Activated gamma-delta T cell treated with Interleukin-2 at 50 U/mL for 16 hours (primary cell): ENCODE data around the gene FLRT2.

Source experiments
- DNase-seq: peaks from one replicate; pipeline ENCODE4 v3.0.0-alpha.2; 2020

The FLRT2 gene

GRCh38 chr14:85601246-85601645, 71.3 kb downstream of the FLRT2 start:
- no peak for DNase-seq

GRCh38 chr14:85601690-85602089, 71.7 kb downstream of the FLRT2 start:
- DNase-seq, result no peak

GRCh38 chr14:85602345-85602744, 72.4 kb downstream of the FLRT2 start:
- no peak for DNase-seq

- DNase-seq, result no peak
Measured at GRCh38 chr14:85604021-85604420, 74.1 kb downstream of the FLRT2 start.

- DNase-seq, result no peak
Measured at GRCh38 chr14:85604714-85605113, 74.8 kb downstream of the FLRT2 start.

- no peak for DNase-seq
Measured at GRCh38 chr14:85607651-85608081, 77.7 kb downstream of the FLRT2 start.

GRCh38 chr14:85613496-85613895, 83.6 kb downstream of the FLRT2 start:
- no peak for DNase-seq

GRCh38 chr14:85616386-85616885, 86.5 kb downstream of the FLRT2 start:
- no peak for DNase-seq

- no peak for DNase-seq
Measured at GRCh38 chr14:85616886-85617285, 86.9 kb downstream of the FLRT2 start.

GRCh38 chr14:85617791-85618190, 87.8 kb downstream of the FLRT2 start:
- no peak for DNase-seq

GRCh38 chr14:85618390-85618789, 88.4 kb downstream of the FLRT2 start:
- no peak for DNase-seq

- no peak for DNase-seq
Measured at GRCh38 chr14:85618978-85619377, 89.0 kb downstream of the FLRT2 start.

GRCh38 chr14:85619851-85620250, 89.9 kb downstream of the FLRT2 start:
- DNase-seq, result no peak

- DNase-seq, result no peak
Measured at GRCh38 chr14:85620947-85621346, 91.0 kb downstream of the FLRT2 start.

- DNase-seq, result no peak
Measured at GRCh38 chr14:85622106-85622505, 92.2 kb downstream of the FLRT2 start.

- DNase-seq, result no peak
Measured at GRCh38 chr14:85622986-85623685, 93.2 kb downstream of the FLRT2 start.

GRCh38 chr14:85625925-85626585, 96.1 kb downstream of the FLRT2 start:
- DNase-seq, result no peak

GRCh38 chr14:85634205-85634604, 104.3 kb downstream of the FLRT2 start:
- DNase-seq, result no peak

- no peak for DNase-seq
Measured at GRCh38 chr14:85644211-85644610, 114.3 kb downstream of the FLRT2 start.

GRCh38 chr14:85653029-85653428, 123.1 kb downstream of the FLRT2 start:
- no peak for DNase-seq

- DNase-seq, result no peak
Measured at GRCh38 chr14:85660243-85660922, 130.4 kb downstream of the FLRT2 start.

GRCh38 chr14:85662096-85662495, 132.2 kb downstream of the FLRT2 start:
- DNase-seq, result no peak

- DNase-seq, result no peak
Measured at GRCh38 chr14:85663256-85663655, 133.3 kb downstream of the FLRT2 start.

- no peak for DNase-seq
Measured at GRCh38 chr14:85663667-85664066, 133.7 kb downstream of the FLRT2 start.
